Fibroblast of lung (primary cell): ENCODE measurements around the gene AOC1.

Experiments used
- EZH2 ChIP-seq: IDR thresholded peaks from 2 replicates; pipeline ENCODE4 v1.5.1; 2012; ENCODE audit warnings: low read length, control low read depth, mild to moderate bottlenecking; ENCODE audit errors: missing control alignments
- TF ChIP-seq, protein P1 (sequence below), 2 donors: IDR thresholded peaks in 1 of 2; conservative IDR thresholded peaks in 1 of 2; 1 replicate in 1 of 2; 2 replicates in 1 of 2; pipeline ENCODE4 v1.5.1; 2011 to 2012; ENCODE audit warnings: low read length in 2 of 2, control low read depth in 1 of 2, inconsistent platforms in 1 of 2, low read depth in 1 of 2, mild to moderate bottlenecking in 1 of 2

DNA sequence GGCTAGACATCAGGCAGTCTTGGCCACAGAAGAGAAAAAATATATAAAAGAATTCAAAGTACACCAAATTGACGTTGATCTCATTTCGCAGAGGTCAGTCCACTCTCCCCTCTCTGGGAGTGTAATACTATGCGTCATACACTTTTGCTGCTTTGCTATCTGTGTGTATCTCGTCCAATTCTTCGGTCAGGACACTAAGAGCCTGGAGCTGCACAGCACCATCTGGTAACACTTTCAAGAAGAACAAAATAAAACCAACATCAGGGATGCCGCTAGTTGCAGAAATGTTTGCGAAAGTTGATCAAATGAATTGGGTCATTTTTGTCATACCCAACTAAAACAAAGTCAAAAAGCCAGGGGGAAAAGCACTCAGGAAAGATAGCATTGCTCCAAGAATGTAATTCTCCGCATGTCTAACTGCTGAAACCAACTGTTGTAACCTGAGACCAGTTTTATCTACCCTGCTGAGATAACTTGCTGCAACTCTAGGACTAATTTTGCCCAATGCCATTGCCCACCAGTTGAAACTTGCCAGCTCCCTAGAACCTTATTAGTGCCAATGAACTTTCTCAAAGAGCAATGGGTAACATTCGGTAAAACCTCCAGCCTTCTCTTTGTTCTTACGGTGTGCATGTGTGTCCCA, 28.7 kb upstream of the AOC1 start:
- TF ChIP-seq, protein P1, sequence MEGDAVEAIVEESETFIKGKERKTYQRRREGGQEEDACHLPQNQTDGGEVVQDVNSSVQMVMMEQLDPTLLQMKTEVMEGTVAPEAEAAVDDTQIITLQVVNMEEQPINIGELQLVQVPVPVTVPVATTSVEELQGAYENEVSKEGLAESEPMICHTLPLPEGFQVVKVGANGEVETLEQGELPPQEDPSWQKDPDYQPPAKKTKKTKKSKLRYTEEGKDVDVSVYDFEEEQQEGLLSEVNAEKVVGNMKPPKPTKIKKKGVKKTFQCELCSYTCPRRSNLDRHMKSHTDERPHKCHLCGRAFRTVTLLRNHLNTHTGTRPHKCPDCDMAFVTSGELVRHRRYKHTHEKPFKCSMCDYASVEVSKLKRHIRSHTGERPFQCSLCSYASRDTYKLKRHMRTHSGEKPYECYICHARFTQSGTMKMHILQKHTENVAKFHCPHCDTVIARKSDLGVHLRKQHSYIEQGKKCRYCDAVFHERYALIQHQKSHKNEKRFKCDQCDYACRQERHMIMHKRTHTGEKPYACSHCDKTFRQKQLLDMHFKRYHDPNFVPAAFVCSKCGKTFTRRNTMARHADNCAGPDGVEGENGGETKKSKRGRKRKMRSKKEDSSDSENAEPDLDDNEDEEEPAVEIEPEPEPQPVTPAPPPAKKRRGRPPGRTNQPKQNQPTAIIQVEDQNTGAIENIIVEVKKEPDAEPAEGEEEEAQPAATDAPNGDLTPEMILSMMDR (conservative IDR thresholded peaks at IDR 0.05 in 1 of 2, IDR thresholded peaks at IDR 0.05 in 1 of 2; ENCODE audit: low read depth in 1 of 2, low read length in 2 of 2): no peak
- no peak for TF ChIP-seq EZH2
